Neuronal stem cell (in vitro differentiated cells): ENCODE measurements around the gene EMC8.
"Not testable (repeated sequence)": the region's sequence is repeated elsewhere in the genome, so short reads cannot be mapped to it uniquely, and the experiment has no call there.

Source experiments
- DNase-seq: peaks from one replicate; pipeline ENCODE4 v3.0.0-alpha.2; 2013; ENCODE audit warnings: low spot score
- H2AFZ ChIP-seq: one replicate; pipeline ENCODE4 v1.6.1; 2013; ENCODE audit warnings: mild to moderate bottlenecking, low read length, inconsistent platforms
- H2AK5ac ChIP-seq: 2 replicates; pipeline ENCODE4 v1.6.1; 2013; ENCODE audit warnings: low read depth, mild to moderate bottlenecking, inconsistent platforms, low read length, moderate library complexity, mixed read lengths
- H2BK120ac ChIP-seq: 2 replicates; pipeline ENCODE4 v1.6.1; 2013; ENCODE audit warnings: low read depth, mild to moderate bottlenecking, inconsistent platforms, low read length, moderate library complexity, mixed read lengths
- H2BK12ac ChIP-seq: one replicate; pipeline ENCODE4 v1.6.1; 2013; ENCODE audit warnings: low read length, inconsistent platforms
- H2BK15ac ChIP-seq: 2 replicates; pipeline ENCODE4 v1.6.1; 2013; ENCODE audit warnings: mild to moderate bottlenecking, low read length, inconsistent platforms, mixed read lengths
- H2BK5ac ChIP-seq: one replicate; pipeline ENCODE4 v1.6.1; 2013; ENCODE audit warnings: inconsistent platforms, mild to moderate bottlenecking, low read length, moderate library complexity
- H3K14ac ChIP-seq: one replicate; pipeline ENCODE4 v1.6.1; 2013; ENCODE audit warnings: low read length, inconsistent platforms
- H3K18ac ChIP-seq: 2 replicates; pipeline ENCODE4 v1.6.1; 2013; ENCODE audit warnings: low read length, inconsistent platforms
- H3K23ac ChIP-seq: 2 replicates; pipeline ENCODE4 v1.6.1; 2013; ENCODE audit warnings: low read depth, mild to moderate bottlenecking, mixed read lengths, low read length, inconsistent platforms; ENCODE audit not compliant: poor library complexity
- H3K27ac ChIP-seq: replicated peaks from 3 replicates; pipeline ENCODE4 v1.5.1; 2013; ENCODE audit warnings: low read length, inconsistent platforms
- H3K27me3 ChIP-seq, 3 experiments: 2 replicates each; pipeline ENCODE4 v1.6.1; 2013; ENCODE audit warnings: low read length in 3 of 3, mild to moderate bottlenecking in 2 of 3, inconsistent platforms in 1 of 3, low read depth in 1 of 3, mixed read lengths in 1 of 3, moderate library complexity in 1 of 3; ENCODE audit not compliant: control insufficient read depth in 3 of 3, insufficient read depth in 3 of 3
- H3K36me3 ChIP-seq, 2 donors: replicated peaks in 1 of 2; 2 replicates each; pipeline ENCODE4 v1.6.1; 2013; ENCODE audit warnings: low read length in 2 of 2; ENCODE audit not compliant: control insufficient read depth in 2 of 2, insufficient read depth in 2 of 2
- H3K4ac ChIP-seq: 2 replicates; pipeline ENCODE4 v1.6.1; 2013; ENCODE audit warnings: inconsistent platforms, mild to moderate bottlenecking, low read length, moderate library complexity
- H3K4me1 ChIP-seq, 2 donors: 1 replicate in 1 of 2; 2 replicates in 1 of 2; pipeline ENCODE4 v1.6.1; 2013; ENCODE audit warnings: low read length in 2 of 2, low read depth in 1 of 2; ENCODE audit not compliant: control insufficient read depth in 2 of 2, insufficient read depth in 1 of 2
- H3K4me2 ChIP-seq: one replicate; pipeline ENCODE4 v1.6.1; 2013; ENCODE audit warnings: mild to moderate bottlenecking, low read length, inconsistent platforms; ENCODE audit not compliant: insufficient read depth, poor library complexity, severe bottlenecking
- H3K4me3 ChIP-seq, 2 donors: 2 replicates each; pipeline ENCODE4 v1.5.1; 2013; ENCODE audit warnings: low read length in 2 of 2, mild to moderate bottlenecking in 2 of 2, inconsistent platforms in 1 of 2, moderate library complexity in 1 of 2
- H3K79me1 ChIP-seq: one replicate; pipeline ENCODE4 v1.6.1; 2013; ENCODE audit warnings: low read depth, mild to moderate bottlenecking, inconsistent platforms, low read length, moderate library complexity
- H3K9ac ChIP-seq: one replicate; pipeline ENCODE4 v1.6.1; 2013; ENCODE audit warnings: mild to moderate bottlenecking, low read depth, low read length, inconsistent platforms; ENCODE audit not compliant: poor library complexity
- H3K9me3 ChIP-seq, 2 donors: replicated peaks in 1 of 2; 2 replicates each; pipeline versions ENCODE3 to v1.6.1; 2013; ENCODE audit warnings: low read length in 2 of 2, mild to moderate bottlenecking in 2 of 2, inconsistent platforms in 1 of 2, low read depth in 1 of 2, mixed read lengths in 1 of 2, moderate library complexity in 1 of 2; ENCODE audit not compliant: control insufficient read depth in 2 of 2, insufficient read depth in 1 of 2
- H4K8ac ChIP-seq: one replicate; pipeline ENCODE4 v1.6.1; 2013; ENCODE audit warnings: low read depth, mild to moderate bottlenecking, inconsistent platforms, low read length, moderate library complexity
- H4K91ac ChIP-seq: one replicate; pipeline ENCODE4 v1.6.1; 2013; ENCODE audit warnings: low read length, low read depth, mild to moderate bottlenecking, inconsistent platforms; ENCODE audit not compliant: poor library complexity
- WGBS, 2 donors: extraction: QIAGEN DNeasy Blood & Tissue Kit; methylation state at CpG; one replicate each; pipeline ENCODE4 v1.1.7; 2013; ENCODE audit warnings: missing lambda C conversion rate in 2 of 2, mixed read lengths in 1 of 2; ENCODE audit not compliant: insufficient read length in 2 of 2, insufficient replicate concordance in 1 of 2; ENCODE audit errors: extremely low coverage in 2 of 2; 5-methylcytosine and 5-hydroxymethylcytosine counted together

The EMC8 gene

DNA sequence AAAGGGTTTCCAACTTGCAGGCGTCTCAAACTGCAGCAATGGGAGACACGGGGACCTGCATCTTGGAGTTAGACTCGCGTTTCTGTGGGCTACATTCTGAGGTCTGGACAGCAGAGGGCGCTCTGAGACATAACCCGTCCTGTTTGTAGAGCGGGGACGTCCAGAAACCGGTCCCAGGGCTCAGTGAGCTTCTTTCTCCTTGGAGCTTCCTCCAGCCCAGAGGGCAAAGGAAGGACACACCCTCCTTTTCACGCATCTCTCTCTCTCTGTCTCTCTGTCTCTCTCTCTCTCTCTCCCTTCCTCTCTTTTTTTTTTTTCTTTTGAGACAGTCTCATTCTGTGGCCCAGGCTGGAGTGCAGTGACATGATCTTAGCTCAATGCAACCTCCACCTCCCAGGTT lies 19.9 kb upstream of the EMC8 start:
- Histone ChIP-seq H3K14ac (no peak overlapping the region), H3K79me1 (no peaks in the 10 kb centered on the region), H2BK12ac (no peak overlapping the region), H2BK120ac (no peak overlapping the region), H4K91ac (no peak overlapping the region), H3K36me3 (no peaks in the 10 kb centered on the region), H3K4me1 (no peaks in the 10 kb centered on the region), H3K23ac (no peak overlapping the region), H3K4me3 (no peak overlapping the region), H2AFZ (no peak overlapping the region), H3K18ac (no peak overlapping the region), H3K9ac (no peak overlapping the region), H3K9me3 (peaks cover 0 to 2% of the 10 kb centered on the region in 2 donors), H2BK15ac (no peak overlapping the region), H3K27me3 (peaks cover 0 to 22% (median 13%) of the 10 kb centered on the region in 3 experiments), H3K4ac (no peak overlapping the region), H3K27ac (no peak overlapping the region), H2AK5ac (no peak overlapping the region), H3K4me2 (no peak overlapping the region), H2BK5ac (no peak overlapping the region), H4K8ac (no peak overlapping the region)
- no CpG with 5 or more reads among the region's 10 CpGs for WGBS, 2 donors
- peak; percentile 87 for DNase-seq

DNA sequence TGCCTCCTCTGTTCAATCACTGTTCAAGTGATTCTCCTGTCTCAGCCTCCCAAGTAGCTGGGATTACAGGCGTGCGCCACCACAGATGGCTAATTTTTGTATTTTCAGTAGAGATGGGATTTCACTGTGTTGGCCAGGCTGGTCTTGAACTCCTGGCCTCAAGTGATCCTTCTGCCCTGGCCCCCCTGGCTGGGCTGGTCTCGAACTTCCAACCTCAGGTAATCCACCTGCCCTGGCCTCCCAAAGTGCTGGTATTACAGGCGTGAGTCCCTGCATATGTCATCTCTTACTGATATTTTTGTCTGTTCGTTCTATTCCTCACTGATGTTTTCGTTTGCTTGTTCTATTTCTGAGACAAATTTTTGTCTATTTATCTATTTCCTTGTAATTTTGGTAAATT lies 17.9 kb upstream of the EMC8 start:
- not testable (repeated sequence) for H2AK5ac ChIP-seq, H3K14ac ChIP-seq, H2BK5ac ChIP-seq, H4K8ac ChIP-seq, H3K36me3 ChIP-seq, H3K4me1 ChIP-seq, H3K27ac ChIP-seq, H3K4ac ChIP-seq, H3K4me2 ChIP-seq, H2AFZ ChIP-seq, H3K4me3 ChIP-seq, H4K91ac ChIP-seq, H2BK12ac ChIP-seq, H3K9ac ChIP-seq, H2BK120ac ChIP-seq, DNase-seq, H3K9me3 ChIP-seq, H2BK15ac ChIP-seq, H3K18ac ChIP-seq, H3K79me1 ChIP-seq, H3K23ac ChIP-seq
- no CpG with 5 or more reads among the region's 6 CpGs for WGBS, 2 donors
- H3K27me3 ChIP-seq: peaks cover 0 to 42% (median 13%) of the 10 kb centered on the region in 3 experiments

DNA sequence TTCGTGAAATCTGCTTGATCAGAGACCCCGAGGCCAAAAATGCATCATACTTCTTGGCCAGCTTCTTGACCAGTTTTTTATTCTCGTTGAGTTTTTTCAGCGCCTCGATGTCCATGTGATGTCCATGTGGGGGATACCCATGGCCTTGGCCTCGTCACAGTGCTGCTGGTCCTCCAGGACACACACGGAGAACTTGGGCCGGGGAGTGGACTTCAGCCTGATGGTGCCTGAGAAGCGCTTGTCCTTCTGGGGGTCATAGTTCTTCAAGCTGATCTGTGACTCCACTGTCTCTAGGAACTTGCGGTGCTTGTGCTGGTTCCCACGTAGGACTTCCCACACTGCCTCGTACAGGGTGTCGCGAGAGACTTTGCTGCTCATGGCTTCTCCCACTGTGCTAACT lies 16.8 kb upstream of the EMC8 start:
- Histone ChIP-seq H2BK120ac (no peak overlapping the region), H3K18ac (no peak overlapping the region), H4K8ac (no peak overlapping the region), H3K9ac (no peak overlapping the region), H2BK15ac (no peak overlapping the region), H3K27ac (no peak overlapping the region), H4K91ac (no peak overlapping the region), H2AK5ac (peak overlapping the region; percentile 63), H3K23ac (no peak overlapping the region), H3K4me1 (no peaks in the 10 kb centered on the region), H3K4me2 (no peak overlapping the region), H3K36me3 (no peaks in the 10 kb centered on the region), H2BK12ac (no peak overlapping the region), H3K27me3 (peaks cover 0 to 51% (median 15%) of the 10 kb centered on the region in 3 experiments), H3K14ac (no peak overlapping the region), H3K79me1 (no peaks in the 10 kb centered on the region), H3K4ac (no peak overlapping the region), H2AFZ (no peak overlapping the region), H3K9me3 (no peaks in the 10 kb centered on the region), H2BK5ac (no peak overlapping the region), H3K4me3 (no peak overlapping the region)
- no CpG with 5 or more reads among the region's 14 CpGs for WGBS, 2 donors
- DNase-seq: no peak

DNA sequence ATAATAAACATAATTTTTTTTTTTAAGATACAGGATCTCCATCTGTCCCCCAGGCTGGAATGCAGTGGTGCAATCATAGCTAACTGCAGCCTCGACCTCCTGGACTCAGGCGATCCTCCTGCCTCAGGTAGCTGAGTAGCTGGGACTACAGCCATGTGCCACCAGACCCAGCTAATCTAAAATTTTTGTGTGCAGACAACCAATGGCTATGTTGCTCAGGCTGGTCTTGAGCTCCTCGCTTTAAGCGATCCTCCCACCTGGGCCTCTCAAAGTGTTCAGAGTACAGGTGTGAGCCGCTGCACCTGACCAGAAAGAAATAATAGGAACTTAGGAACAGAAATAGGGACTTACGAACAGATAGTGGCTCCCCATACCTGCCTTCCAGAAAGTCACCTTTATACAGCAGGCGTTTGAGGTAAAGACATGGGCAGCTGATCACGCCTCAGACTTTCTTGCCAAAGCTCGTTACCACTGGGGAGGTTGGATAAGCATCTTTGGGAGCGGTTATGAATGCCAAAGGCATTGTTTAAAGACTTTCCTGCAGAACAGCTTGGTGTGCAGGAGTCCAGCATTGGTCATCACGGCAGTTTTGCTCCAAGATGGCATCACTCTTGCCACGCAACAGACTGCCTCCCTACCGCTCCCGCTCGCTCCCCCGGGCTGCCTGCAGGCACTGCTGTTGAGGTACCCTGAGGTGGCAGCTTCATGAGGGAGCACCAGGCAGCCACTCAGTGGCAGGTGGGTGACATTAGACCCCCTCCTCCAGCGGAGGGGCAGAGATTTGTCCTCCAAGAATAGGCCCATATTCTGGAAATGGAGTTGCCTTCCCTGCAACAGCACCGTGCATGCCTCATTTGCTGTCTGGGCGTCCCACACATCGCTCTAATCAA lies 13.7 kb upstream of the EMC8 start:
- H2BK12ac ChIP-seq: no peak overlapping the region
- H3K27me3 ChIP-seq: peaks cover 0 to 38% (median 3%) of the 10 kb centered on the region in 3 experiments
- no peaks in the 10 kb centered on the region for H3K36me3 ChIP-seq
- no peak overlapping the region for H3K23ac ChIP-seq
- H2AK5ac ChIP-seq: no peak overlapping the region
- no peak overlapping the region for H2BK5ac ChIP-seq
- H3K4ac ChIP-seq: no peak overlapping the region
- H3K18ac ChIP-seq: peak overlapping the region; percentile 39
- H3K9ac ChIP-seq: no peak overlapping the region
- no peaks in the 10 kb centered on the region for H3K4me1 ChIP-seq
- no peak overlapping the region for H3K27ac ChIP-seq
- no peak overlapping the region for H2AFZ ChIP-seq
- no peak overlapping the region for H3K14ac ChIP-seq
- no peak overlapping the region for H3K4me2 ChIP-seq
- peak overlapping the region; percentile 74 for H4K8ac ChIP-seq
- H3K4me3 ChIP-seq: no peak overlapping the region
- H4K91ac ChIP-seq: no peak overlapping the region
- no peak for DNase-seq
- H3K79me1 ChIP-seq: no peaks in the 10 kb centered on the region
- H2BK15ac ChIP-seq: no peak overlapping the region
- no CpG with 5 or more reads among the region's 20 CpGs for WGBS, 2 donors
- H3K9me3 ChIP-seq: no peaks in the 10 kb centered on the region
- H2BK120ac ChIP-seq: no peak overlapping the region
